T-cell (primary cell): ENCODE measurements around the gene FLVCR2. TPM values are rescaled to one million over a fixed set of nuclear protein-coding genes. Genes with fewer than 3 reads are reported as not detected.

Experiments
- ATAC-seq, 4 experiments: fragments of 200-7000 bp in 3 of 4; fragments of 150-1000 bp in 1 of 4; cut with Tn5 transposase; replicated peaks in 1 of 4; 1 replicate in 3 of 4; 2 replicates in 1 of 4; pipeline ENCODE4 v1.10.0; 2021; ENCODE audit warnings: moderate library complexity in 3 of 4, mild to moderate bottlenecking in 2 of 4, moderate number of reproducible peaks in 1 of 4
- CTCF ChIA-PET, 2 donors: fragments of 300-600 bp; sonication (Branson Sonifier 250); formaldehyde crosslinking; loops; one replicate each; lab custom pipeline; 2022; ENCODE audit warnings: antibody characterized with exemption in 2 of 2; lab: Charles Lee
- POLR2A ChIA-PET, 2 donors: fragments of 300-600 bp; sonication (Branson Sonifier 250); formaldehyde crosslinking; loops; one replicate each; lab custom pipeline; 2022; ENCODE audit warnings: antibody characterized with exemption in 2 of 2; lab: Charles Lee
- DNase-seq, 35 experiments: peaks; one replicate each; pipeline versions ENCODE4 v3.0.0 to v3.0.0-alpha.2; 2013 to 2023
- H3K27ac ChIP-seq: one replicate; pipeline ENCODE4 v1.5.1; 2013; ENCODE audit warnings: low read length
- H3K27me3 ChIP-seq, 2 experiments: replicated peaks in 1 of 2; 1 replicate in 1 of 2; 2 replicates in 1 of 2; pipeline versions ENCODE4 v1.6.1 to v1.7.0; 2013; ENCODE audit warnings: low read length in 1 of 2, mixed read lengths in 1 of 2; ENCODE audit not compliant: control insufficient read depth in 2 of 2, insufficient read depth in 2 of 2; ENCODE audit errors: extremely low read depth in 1 of 2
- H3K36me3 ChIP-seq, 2 donors: 1 replicate in 1 of 2; 2 replicates in 1 of 2; pipeline versions ENCODE4 v1.6.1 to v1.7.0; 2013; ENCODE audit warnings: low read length in 1 of 2; ENCODE audit not compliant: control insufficient read depth in 2 of 2, insufficient read depth in 1 of 2; ENCODE audit errors: extremely low read depth in 1 of 2
- H3K4me1 ChIP-seq, 2 experiments: 1 replicate in 1 of 2; 2 replicates in 1 of 2; pipeline versions ENCODE4 v1.6.1 to v1.7.0; 2013; ENCODE audit warnings: low read length in 2 of 2, mixed read lengths in 1 of 2; ENCODE audit not compliant: insufficient read depth in 2 of 2, control insufficient read depth in 1 of 2; ENCODE audit errors: extremely low read depth in 1 of 2
- H3K4me3 ChIP-seq, 2 donors: 1 replicate in 1 of 2; 2 replicates in 1 of 2; pipeline versions ENCODE4 v1.5.1 to v1.7.0; 2013; ENCODE audit warnings: mild to moderate bottlenecking in 2 of 2, low read length in 1 of 2, moderate library complexity in 1 of 2; ENCODE audit not compliant: control insufficient read depth in 1 of 2; ENCODE audit errors: extremely low read depth in 1 of 2
- H3K9me3 ChIP-seq: 2 replicates; pipeline ENCODE4 v1.7.0; 2013
- H3K27ac Mint-ChIP-seq, 2 donors: one replicate each; pipeline ENCODE4 v1.8.0; 2020 to 2021; ENCODE audit warnings: mild to moderate bottlenecking in 2 of 2, mixed read lengths in 2 of 2
- H3K27me3 Mint-ChIP-seq, 2 donors: one replicate each; pipeline ENCODE4 v1.8.0; 2021 to 2022; ENCODE audit warnings: mixed read lengths in 2 of 2
- H3K36me3 Mint-ChIP-seq: one replicate; pipeline ENCODE4 v1.8.0; 2021; ENCODE audit warnings: mixed read lengths
- H3K4me1 Mint-ChIP-seq, 3 donors: one replicate each; pipeline ENCODE4 v1.8.0; 2020 to 2022; ENCODE audit warnings: mixed read lengths in 3 of 3, mild to moderate bottlenecking in 1 of 3
- H3K4me3 Mint-ChIP-seq, 3 donors: one replicate each; pipeline ENCODE4 v1.8.0; 2020 to 2022; ENCODE audit warnings: mild to moderate bottlenecking in 3 of 3, mixed read lengths in 3 of 3, moderate library complexity in 3 of 3
- H3K9me3 Mint-ChIP-seq, 3 donors: one replicate each; pipeline ENCODE4 v1.8.0; 2020 to 2022; ENCODE audit warnings: mixed read lengths in 3 of 3
- WGBS: methylation state at CpG from one replicate; pipeline ENCODE4 v1.1.5; 2013; ENCODE audit warnings: missing lambda C conversion rate; ENCODE audit not compliant: insufficient coverage; 5-methylcytosine and 5-hydroxymethylcytosine counted together
- total RNA-seq, 35 experiments: library from RNA in 6 of 35; stranded (reverse) in 6 of 35; fragments of 120-200 nt in 1 of 35; gene quantifications; one replicate each; pipeline versions ENCODE4 v1.2.1 to v1.2.4 and lab custom pipeline; 2013 to 2026

The FLVCR2 gene
- total RNA-seq, 5 donors from 2014 or later (not counting 1 experiment from before 2014, with no cell fraction given) = 1.1 to 7.1 (median 3.1) TPM

GRCh38 chr14:75537071-75537470 lies 41.3 kb upstream of the FLVCR2 start:
- Mint-ChIP-seq H3K4me1 (peaks cover 60 to 81% (median 75%) of the 10 kb centered on the region in 3 donors), H3K4me3 (no peak overlapping the region)
- POLR2A ChIA-PET = interaction anchor here in 1 of 2 donors (0.7 to 0.8 kb wide), 2 partner anchors 10 to 711 kb away, joined by 3 read pairs; no protein-coding TSS in a partner anchor

GRCh38 chr14:75539162-75539560 lies 39.3 kb upstream of the FLVCR2 start:
- Histone ChIP-seq H3K4me3 (no peak overlapping the region), H3K36me3 (peaks cover 0 to 10% of the 10 kb centered on the region in 2 donors), H3K27ac (peak overlapping the region; percentile 97), H3K9me3 (no peaks in the 10 kb centered on the region), H3K4me1 (peaks cover 14 to 66% of the 10 kb centered on the region in 2 experiments), H3K27me3 (no peaks in the 10 kb centered on the region)
- Mint-ChIP-seq H3K27ac (peak overlapping the region; percentile 96 to 99), H3K27me3 (no peaks in the 10 kb centered on the region), H3K36me3 (peaks cover 27% of the 10 kb centered on the region), H3K9me3 (no peaks in the 10 kb centered on the region), H3K4me1 (peaks cover 56 to 80% (median 75%) of the 10 kb centered on the region in 3 donors), H3K4me3 (no peak overlapping the region)
- no peak for ATAC-seq
- no CpG with 5 or more reads among the region's 5 CpGs for WGBS
- POLR2A ChIA-PET = interaction anchor here (0.6 to 1.7 kb wide), 4 partner anchors 12 to 618 kb away, joined by 3 to 8 read pairs (median 4); partner anchors contain the start of gene BATF (in 1 of the 2)
- peak in 1 of 35 experiments; percentile 37 for DNase-seq
- CTCF ChIA-PET = interaction anchor here in 1 of 2 donors (0.6 to 1.6 kb wide), 7 partner anchors 10 to 250 kb away, joined by 3 to 7 read pairs (median 5); partner anchors contain the start of gene BATF

More at GRCh38 chr14:75537071-75537470, 41.3 kb upstream of the FLVCR2 start:
- no peak overlapping the region for H3K4me3 ChIP-seq
- no peak overlapping the region for H3K27ac ChIP-seq
- no peaks in the 10 kb centered on the region for H3K9me3 ChIP-seq
- ATAC-seq (no peak), DNase-seq (no peak)
- peaks cover 0 to 15% of the 10 kb centered on the region in 2 donors for H3K36me3 ChIP-seq
- H3K9me3 Mint-ChIP-seq = no peaks in the 10 kb centered on the region
- 85% methylated on average over 3 of the region's 4 CpGs for WGBS
- CTCF ChIA-PET = no interaction called here
- peaks cover 0 to 54% of the 10 kb centered on the region in 2 experiments for H3K4me1 ChIP-seq
- peaks cover 28% of the 10 kb centered on the region for H3K36me3 Mint-ChIP-seq
- H3K27ac Mint-ChIP-seq = peak overlapping the region; percentile 43 to 59
- no peaks in the 10 kb centered on the region for H3K27me3 ChIP-seq
- no peaks in the 10 kb centered on the region for H3K27me3 Mint-ChIP-seq

GRCh38 chr14:75539561-75540478 lies 38.6 kb upstream of the FLVCR2 start:
- Histone ChIP-seq H3K27ac (peak overlapping the region; percentile 97), H3K4me1 (peaks cover 14 to 73% of the 10 kb centered on the region in 2 experiments), H3K9me3 (no peaks in the 10 kb centered on the region), H3K4me3 (no peak overlapping the region), H3K27me3 (no peaks in the 10 kb centered on the region), H3K36me3 (peaks cover 0 to 10% of the 10 kb centered on the region in 2 donors)
- DNase-seq = peak in 2 of 35 experiments; percentile 14 to 74
- peak overlapping the region in 2 of 3 donors; percentile 5 to 41 for H3K4me3 Mint-ChIP-seq
- peak in 2 of 4 experiments; percentile 23 to 25 for ATAC-seq
- H3K27ac Mint-ChIP-seq = peak overlapping the region; percentile 96 to 99
- ChIA-PET POLR2A (interaction anchor here in 1 of 2 donors (0.6 to 1.7 kb wide), 3 partner anchors 13 to 618 kb away, joined by 3 to 8 read pairs (median 5); partner anchors contain the start of gene BATF), CTCF (interaction anchor here in 1 of 2 donors (1.0 to 1.6 kb wide), 5 partner anchors 11 to 21 kb away, joined by 3 to 7 read pairs (median 4); partner anchors contain the start of gene BATF)
- H3K36me3 Mint-ChIP-seq = peaks cover 24% of the 10 kb centered on the region
- H3K9me3 Mint-ChIP-seq = no peaks in the 10 kb centered on the region
- 36% methylated on average over 6 of the region's 17 CpGs for WGBS
- peaks cover 56 to 82% (median 77%) of the 10 kb centered on the region in 3 donors for H3K4me1 Mint-ChIP-seq
- H3K27me3 Mint-ChIP-seq = no peaks in the 10 kb centered on the region

DNA sequence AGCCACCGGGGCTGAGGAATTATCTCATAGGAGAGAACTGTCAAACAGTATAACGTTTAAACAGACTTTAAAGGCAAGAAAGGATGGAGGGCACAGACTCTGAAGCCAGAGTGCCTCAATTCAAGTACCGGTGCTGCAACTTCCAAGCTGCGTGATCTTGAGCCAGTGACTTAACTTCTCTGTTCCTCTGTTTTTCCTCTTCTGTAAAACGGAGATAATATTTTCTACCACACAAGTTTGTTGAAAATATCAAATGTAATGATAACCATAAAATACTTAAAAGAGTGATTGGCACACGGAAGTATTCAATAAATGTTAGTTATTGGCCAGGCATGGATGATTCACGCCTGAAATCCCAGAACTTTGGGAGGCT lies 38.0 kb upstream of the FLVCR2 start:
- Mint-ChIP-seq H3K27ac (peak overlapping the region; percentile 96 to 99), H3K4me1 (peaks cover 55 to 80% (median 76%) of the 10 kb centered on the region in 3 donors), H3K27me3 (no peaks in the 10 kb centered on the region), H3K36me3 (peaks cover 19% of the 10 kb centered on the region), H3K4me3 (peak overlapping the region in 2 of 3 donors; percentile 3 to 17), H3K9me3 (no peaks in the 10 kb centered on the region)
- Histone ChIP-seq H3K27me3 (no peaks in the 10 kb centered on the region), H3K36me3 (peaks cover 0 to 10% of the 10 kb centered on the region in 2 donors), H3K9me3 (no peaks in the 10 kb centered on the region), H3K27ac (peak overlapping the region; percentile 97), H3K4me1 (peaks cover 14 to 78% of the 10 kb centered on the region in 2 experiments), H3K4me3 (no peak overlapping the region)
- 60% methylated on average over 2 of the region's 7 CpGs for WGBS
- DNase-seq (no peak), ATAC-seq (no peak)
- ChIA-PET CTCF (interaction anchor here in 1 of 2 donors (0.5 to 1.6 kb wide), 4 partner anchors 19 to 22 kb away, joined by 3 to 7 read pairs (median 4); partner anchors contain the start of gene BATF), POLR2A (interaction anchor here in 1 of 2 donors (1.7 kb wide), 1 partner anchor 13 kb away, joined by 8 read pairs; no protein-coding TSS in a partner anchor)

DNA sequence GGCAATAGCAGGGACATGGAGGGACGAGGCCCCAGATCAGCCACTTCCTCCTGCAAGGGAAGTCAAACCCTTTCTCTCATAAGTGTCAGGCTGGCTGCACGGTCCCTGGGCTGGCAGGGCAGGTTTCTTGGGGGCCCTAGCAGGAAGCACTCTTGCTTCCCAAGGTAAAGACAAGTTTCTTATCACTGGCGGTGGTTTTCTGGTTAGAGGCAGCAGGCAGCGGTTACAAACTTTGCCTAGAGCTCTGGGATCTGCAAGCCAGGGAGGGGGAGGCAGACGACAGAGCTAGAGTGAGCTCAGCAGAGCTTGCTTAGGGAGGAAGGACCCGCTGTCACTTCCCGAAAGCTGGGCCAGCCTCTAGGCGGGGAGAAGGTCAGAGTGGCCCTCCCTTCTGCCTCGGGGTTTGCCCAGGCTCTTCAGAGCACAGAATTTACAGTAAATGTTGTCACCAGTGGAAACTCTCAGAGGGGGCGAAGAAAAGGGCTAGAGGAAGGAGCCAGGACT lies 35.8 kb upstream of the FLVCR2 start:
- peak overlapping the region; percentile 36 to 39 for H3K4me3 ChIP-seq
- H3K9me3 Mint-ChIP-seq = no peaks in the 10 kb centered on the region
- H3K9me3 ChIP-seq = no peaks in the 10 kb centered on the region
- peak; percentile 73 to 88 (median 77) for ATAC-seq
- peaks cover 14% of the 10 kb centered on the region for H3K36me3 Mint-ChIP-seq
- H3K27me3 ChIP-seq = no peaks in the 10 kb centered on the region
- 0% methylated on average over 8 of the region's 10 CpGs for WGBS
- H3K27ac Mint-ChIP-seq = peak overlapping the region; percentile 96 to 99
- H3K4me1 ChIP-seq = peaks cover 14 to 84% of the 10 kb centered on the region in 2 experiments
- peaks cover 48 to 72% (median 65%) of the 10 kb centered on the region in 3 donors for H3K4me1 Mint-ChIP-seq
- peak overlapping the region; percentile 97 for H3K27ac ChIP-seq
- peaks cover 0 to 17% of the 10 kb centered on the region in 2 donors for H3K36me3 ChIP-seq
- peak in 34 of 35 experiments; percentile 46 to 87 (median 74) for DNase-seq
- H3K27me3 Mint-ChIP-seq = no peaks in the 10 kb centered on the region
- ChIA-PET CTCF (interaction anchor here (0.8 to 2.1 kb wide), 8 partner anchors 11 to 54 kb away, joined by 3 to 11 read pairs (median 4); partner anchors contain the start of gene BATF (in 1 of the 2)), POLR2A (interaction anchor here (0.5 to 1.6 kb wide), 4 partner anchors 166 to 1486 kb away, joined by 3 to 9 read pairs (median 6); no protein-coding TSS in a partner anchor)
- H3K4me3 Mint-ChIP-seq = peak overlapping the region; percentile 70 to 75 (median 71)
